ENCODE measurements around the gene OVAAL.

Gene OVAAL

GRCh38 chr1:180558664-180559063 lies at the start of gene OVAAL:
Gene OVAAL (plus strand): TSS chr1:180558964.
- no peak for DNase-seq

GRCh38 chr1:180510882-180511281 lies 47.9 kb upstream of the OVAAL start:
- no peak for DNase-seq

- DNase-seq, result no peak
These were observed 45.2 kb upstream of the OVAAL start for GRCh38 chr1:180513531-180513930.

GRCh38 chr1:180515364-180515763 lies 43.4 kb upstream of the OVAAL start:
- DNase-seq, result no peak

GRCh38 chr1:180515857-180516388 lies 42.8 kb upstream of the OVAAL start:
- DNase-seq, result no peak

GRCh38 chr1:180519846-180520245 lies 38.9 kb upstream of the OVAAL start:
- no peak for DNase-seq

- no peak for DNase-seq
These were observed 37.1 kb upstream of the OVAAL start for GRCh38 chr1:180521474-180522212.

GRCh38 chr1:180522213-180522515 lies 36.6 kb upstream of the OVAAL start:
- no peak for DNase-seq

GRCh38 chr1:180524160-180524914 lies 34.4 kb upstream of the OVAAL start:
- DNase-seq, result no peak

GRCh38 chr1:180524915-180525714 lies 33.6 kb upstream of the OVAAL start:
- DNase-seq, result no peak

GRCh38 chr1:180525715-180526039 lies 33.1 kb upstream of the OVAAL start:
- DNase-seq, result no peak

- no peak for DNase-seq
These were observed 31.6 kb upstream of the OVAAL start for GRCh38 chr1:180527101-180527669.

GRCh38 chr1:180528868-180529470 lies 29.8 kb upstream of the OVAAL start:
- DNase-seq, result no peak

GRCh38 chr1:180530501-180530900 lies 28.3 kb upstream of the OVAAL start:
- no peak for DNase-seq

- no peak for DNase-seq
These were observed 25.9 kb upstream of the OVAAL start for GRCh38 chr1:180532854-180533253.

GRCh38 chr1:180533266-180533987 lies 25.3 kb upstream of the OVAAL start:
- DNase-seq, result no peak

- DNase-seq, result no peak
These were observed 24.6 kb upstream of the OVAAL start for GRCh38 chr1:180534214-180534613.

GRCh38 chr1:180535418-180535999 lies 23.3 kb upstream of the OVAAL start:
- DNase-seq, result no peak

GRCh38 chr1:180536821-180537372 lies 21.9 kb upstream of the OVAAL start:
- no peak for DNase-seq

- no peak for DNase-seq
These were observed 19.6 kb upstream of the OVAAL start for GRCh38 chr1:180539136-180539535.
